Ovary (tissue), 3 donors: ENCODE measurements around the gene ZIC4.

Source experiments
- CTCF ChIP-seq, 3 donors: fragments of 450-650 bp in 2 of 3; fragments of 200-600 bp in 1 of 3; IDR thresholded peaks; one replicate each; pipeline versions ENCODE4 v1.5.1 to v1.8.0; 2016 to 2022; ENCODE audit warnings: antibody characterized with exemption in 3 of 3, mild to moderate bottlenecking in 1 of 3
- EP300 ChIP-seq: sonication (generic); formaldehyde crosslinking; IDR thresholded peaks from one replicate; pipeline ENCODE4 v1.6.1; 2017; ENCODE audit warnings: antibody characterized with exemption
- donor health status: DM: no; HTN: no; CAD: no.

DNA sequence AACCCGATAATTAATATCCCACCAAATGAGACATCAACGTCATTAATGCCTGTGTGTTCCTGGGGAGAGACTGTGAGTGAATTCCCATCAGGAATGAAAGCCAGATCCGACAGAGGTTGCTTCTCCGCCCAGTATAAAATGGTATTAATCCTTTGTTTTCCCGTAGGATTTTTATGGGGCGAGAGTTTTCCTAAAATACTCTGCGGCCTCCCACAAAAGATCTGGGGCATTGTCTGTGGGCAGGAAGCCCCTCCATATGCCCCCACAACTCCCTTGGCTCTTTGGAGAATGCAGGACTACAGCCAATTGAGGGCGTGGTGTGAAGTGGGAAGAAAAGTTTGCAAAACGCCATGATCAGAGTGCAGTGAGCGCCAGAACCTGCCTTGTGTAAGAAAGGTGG, 26.7 kb downstream of the ZIC4 start:
- TF ChIP-seq EP300 (no peak), CTCF (IDR thresholded peaks at IDR 0.05) (no peak)
